ENCODE data around the gene ADARB2.

Gene ADARB2

GRCh38 chr10:1241322-1241890, 495.9 kb downstream of the ADARB2 start (continued):
- TF ChIP-seq HOXA7 (CRISPR knock-in tag; IDR thresholded peaks at IDR 0.05; ENCODE audit: borderline replicate concordance) (no peak), ZSCAN5A (tag by site-specific recombination; IDR thresholded peaks at IDR 0.05) (no peak), REST (tag by site-specific recombination; IDR thresholded peaks at IDR 0.05) (no peak), ZNF610 (tag by site-specific recombination; IDR thresholded peaks at IDR 0.05; ENCODE audit: borderline replicate concordance) (no peak), ZNF155 (tag by site-specific recombination; IDR thresholded peaks at IDR 0.05) (no peak), OVOL3 (tag by site-specific recombination; IDR thresholded peaks at IDR 0.05) (no peak), ZNF701 (tag by site-specific recombination; IDR thresholded peaks at IDR 0.05) (no peak)

GRCh38 chr10:1240341-1240775, 497.0 kb downstream of the ADARB2 start:
- POLR2A ChIA-PET = no interaction called here
- no peaks in the 10 kb centered on the region for H3K4me1 ChIP-seq (ENCODE audit: control insufficient read depth, insufficient read depth, low read length)
- H3K4me3 ChIP-seq (ENCODE audit: low read depth, low read length) = no peak overlapping the region
- CTCF ChIA-PET = no interaction called here
- no peaks in the 10 kb centered on the region for H3K9me3 ChIP-seq (ENCODE audit: control insufficient read depth, insufficient read depth, low read depth, low read length)
- H3K36me3 ChIP-seq (ENCODE audit: control insufficient read depth in 2 of 2, insufficient read depth in 1 of 2, low read length in 2 of 2) = no peaks in the 10 kb centered on the region
- no peak overlapping the region for H3K27ac ChIP-seq (ENCODE audit: extremely low read depth, low read depth, low read length)
- TF ChIP-seq ZNF585B (tag by site-specific recombination; IDR thresholded peaks at IDR 0.05) = no peak
- peak; percentile 96 for TF ChIP-seq ZIC2 (tag by site-specific recombination; IDR thresholded peaks at IDR 0.05)
- peak; percentile 37; the same call in 1 of the 2 replicates for TF ChIP-seq ZNF335 (tag by site-specific recombination; conservative IDR thresholded peaks at IDR 0.05)

GRCh38 chr10:1233031-1233430, 504.3 kb downstream of the ADARB2 start:
- ChIA-PET POLR2A (no interaction called here), CTCF (no interaction called here)
- H3K4me1 ChIP-seq (ENCODE audit: control insufficient read depth, insufficient read depth, low read length) = no peaks in the 10 kb centered on the region
- H3K4me3 ChIP-seq (ENCODE audit: low read depth, low read length) = no peak overlapping the region
- TF ChIP-seq ZNF302 (tag by site-specific recombination; IDR thresholded peaks at IDR 0.05; ENCODE audit: low read depth) = no peak
- no peak for TF ChIP-seq SP2 (tag by site-specific recombination; IDR thresholded peaks at IDR 0.05)
- TF ChIP-seq ZNF239 (tag by site-specific recombination; IDR thresholded peaks at IDR 0.05) = no peak
- TF ChIP-seq CTCF (tag by site-specific recombination; IDR thresholded peaks at IDR 0.05) = no peak
- TF ChIP-seq ZNF138 (tag by site-specific recombination; IDR thresholded peaks at IDR 0.05; ENCODE audit: borderline replicate concordance) = no peak
- no peak for TF ChIP-seq ZNF157 (tag by site-specific recombination; IDR thresholded peaks at IDR 0.05)
- no peak overlapping the region for H3K27ac ChIP-seq (ENCODE audit: extremely low read depth, low read depth, low read length)
- no peaks in the 10 kb centered on the region for H3K9me3 ChIP-seq (ENCODE audit: control insufficient read depth, insufficient read depth, low read depth, low read length)
- peaks cover 0 to 6% of the 10 kb centered on the region in 2 experiments; a peak in 1 of 3 replicates for H3K36me3 ChIP-seq (ENCODE audit: control insufficient read depth in 2 of 2, insufficient read depth in 1 of 2, low read length in 2 of 2)
